K562 treated with DMSO at 1 percent for 48 hours (cell line): ENCODE data around the gene CPT1C. TPM values are rescaled to one million over a fixed set of nuclear protein-coding genes. Genes with fewer than 3 reads are reported as not detected.

ENCODE experiments used
- total RNA-seq: library from RNA; unstranded; fragments of 300-600 nt; gene quantifications from 2 replicates; pipeline ENCODE4 v1.2.3, GENCODE V29; 2022; ENCODE audit warnings: low replicate concordance; ENCODE audit errors: extremely low read depth

CPT1C gene
- total RNA-seq = not detected in 2 replicates

GRCh38 chr19:49690656-49691242, at the start of gene CPT1C:
CPT1C (plus strand) TSS chr19:49691116; CDS start chr19:49692253, 1,137 bp downstream.

GRCh38 chr19:49641688-49642491, 49.0 kb upstream of the CPT1C start, which contains the start of gene SCAF1:
SCAF1 (plus strand) TSS chr19:49642209; CDS start chr19:49645027, 2,818 bp downstream.

DNA sequence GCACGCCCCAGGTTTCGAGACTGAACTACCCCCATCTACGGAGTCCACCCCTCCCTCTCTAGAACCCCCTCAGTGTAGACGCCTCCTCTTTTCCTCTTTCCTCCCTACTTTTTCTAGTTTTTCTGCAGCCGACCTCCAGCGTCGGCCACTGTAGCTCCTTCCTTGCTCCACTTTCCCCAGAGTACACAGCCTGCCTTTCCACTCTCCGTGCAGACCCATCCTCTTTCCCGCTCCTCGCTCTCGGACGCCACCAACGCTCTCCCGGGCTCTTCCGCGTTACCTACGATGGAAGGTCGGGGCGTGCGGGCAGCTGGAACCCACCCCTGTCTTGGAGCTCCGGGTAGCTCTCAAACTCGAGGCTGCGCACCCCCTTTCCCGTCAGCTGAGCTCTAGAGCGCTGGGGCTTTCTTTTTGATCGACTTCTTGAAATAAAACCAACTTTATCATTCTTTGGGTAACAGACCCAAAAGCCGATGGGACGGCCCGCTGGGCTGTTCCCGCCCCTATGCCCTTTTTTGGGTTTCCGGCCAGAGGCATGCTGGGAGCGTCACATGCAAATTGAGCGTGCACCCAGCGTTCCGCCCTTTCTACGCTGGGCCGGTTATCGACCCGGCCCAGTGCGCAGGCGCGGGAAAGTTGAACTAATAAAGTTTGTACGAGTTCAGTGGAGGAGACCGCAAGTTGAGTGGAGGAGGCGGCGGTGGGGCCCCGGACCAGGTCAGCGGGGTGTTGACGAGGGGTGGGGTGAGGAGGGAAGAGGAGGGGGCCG, 25.4 kb upstream of the CPT1C start, which contains the start of the genes BCL2L12 and IRF3:
BCL2L12 (plus strand) TSS at position 583 of the 769 bp plus-strand sequence. CDS start 760 bp downstream, outside the sequence.
IRF3 (minus strand) TSS at position 507 of the 769 bp plus-strand sequence. CDS start 1,019 bp downstream, outside the sequence.

GRCh38 chr19:49677231-49677900, 13.6 kb upstream of the CPT1C start, which contains the start of gene PRMT1:
PRMT1 (plus strand) TSS chr19:49677271; CDS start chr19:49677281, 10 bp downstream.

DNA sequence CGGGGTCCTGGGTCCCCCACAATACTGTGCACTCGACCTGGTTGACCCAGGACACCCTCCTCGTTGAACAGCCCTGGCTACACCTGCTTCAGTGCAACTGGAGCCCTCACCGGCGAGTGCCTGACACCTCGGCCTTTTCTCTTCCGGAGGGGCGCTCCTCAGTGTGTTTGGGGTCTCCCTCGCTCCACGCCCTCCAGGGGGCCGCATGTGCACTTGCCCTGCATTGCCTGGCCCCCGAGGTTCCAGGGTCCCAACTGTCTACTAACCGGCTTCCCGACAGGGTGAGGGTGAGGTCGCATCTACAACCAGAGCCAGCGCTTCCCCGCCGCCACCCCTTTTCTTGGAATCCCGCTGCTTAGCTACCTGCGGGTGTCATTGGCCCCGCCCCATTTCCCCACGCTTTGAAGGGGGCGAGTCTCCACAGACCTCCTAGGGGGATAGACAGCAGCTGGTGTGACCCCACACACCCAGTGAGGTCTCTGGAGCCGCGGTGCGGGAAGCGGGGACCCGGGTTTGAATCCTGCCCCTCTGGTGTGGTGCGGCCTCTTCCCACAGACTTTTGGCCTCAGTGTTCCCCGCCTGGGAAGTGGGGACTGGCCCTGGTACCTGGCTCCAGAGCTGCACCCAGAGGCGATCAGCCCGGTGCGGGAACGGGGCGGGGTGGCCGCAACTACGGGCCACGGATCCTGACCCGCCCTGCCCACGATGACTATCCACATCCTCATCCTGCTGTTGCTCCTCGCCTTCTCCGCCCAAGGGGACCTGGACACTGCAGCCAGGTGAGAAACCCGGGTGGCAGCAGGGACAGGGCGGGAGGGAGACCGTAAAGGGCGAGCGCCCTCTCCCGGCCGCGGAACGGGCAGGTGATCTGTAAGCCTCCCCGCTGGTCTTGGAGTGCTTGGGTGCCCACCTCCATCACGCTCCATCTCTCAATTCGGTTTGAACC, 1.5 kb upstream of the CPT1C start, which contains the start of gene ADM5:
ADM5 (plus strand) TSS at position 462 of the 946 bp plus-strand sequence; CDS start at position 706, 244 bp downstream.

DNA sequence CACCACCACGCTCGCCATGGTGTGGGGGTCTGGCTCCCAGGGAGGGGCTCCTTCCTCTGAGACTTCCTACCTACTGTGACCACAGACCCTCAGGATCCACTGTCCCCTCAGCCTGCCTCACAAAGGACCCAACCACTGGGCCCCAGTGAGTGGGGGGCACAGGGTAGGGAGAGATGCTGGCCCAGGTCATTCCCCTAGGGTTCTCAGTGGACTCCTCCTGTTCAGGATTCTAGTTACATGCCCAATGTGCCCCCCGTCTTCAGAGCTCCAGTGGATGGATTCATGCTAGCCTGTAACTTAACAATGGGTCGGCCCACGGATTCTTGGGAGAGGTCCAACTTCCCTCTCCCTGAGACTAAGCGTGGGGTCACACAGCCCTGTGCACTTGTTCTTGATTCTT, 72.3 kb downstream of the CPT1C start, which contains the start of gene TSKS:
TSKS (minus strand) TSS at position 77 of the 400 bp plus-strand sequence; CDS start at position 18, 59 bp downstream.

Other genes starting within 250 kb of the CPT1C start
- gene SLC17A7, start 249.6 kb upstream of the CPT1C start, total RNA-seq = not detected in 2 replicates
- not detected in 2 replicates for gene PIH1D1, start 239.3 kb upstream of the CPT1C start, total RNA-seq
- not detected in 2 replicates for gene ALDH16A1, start 237.9 kb upstream of the CPT1C start, total RNA-seq
- gene FLT3LG, start 216.9 kb upstream of the CPT1C start, total RNA-seq = not detected in 2 replicates
- gene RPL13A, start 203.5 kb upstream of the CPT1C start, total RNA-seq = 3,760 and 3,772 TPM in 2 replicates
- gene RPS11, start 194.7 kb upstream of the CPT1C start, total RNA-seq = 2,330 TPM in 1 of 2 replicates, not detected in the other
- gene FCGRT, start 178.5 kb upstream of the CPT1C start, total RNA-seq = not detected in 2 replicates
- not detected in 2 replicates for gene RCN3, start 163.1 kb upstream of the CPT1C start, total RNA-seq
- gene NOSIP, start 110.6 kb upstream of the CPT1C start, total RNA-seq = 906 TPM in 1 of 2 replicates, not detected in the other
- gene PRRG2, start 109.8 kb upstream of the CPT1C start, total RNA-seq = not detected in 2 replicates
- not detected in 2 replicates for gene PRR12, start 99.9 kb upstream of the CPT1C start, total RNA-seq
- not detected in 2 replicates for gene RRAS, start 51.0 kb upstream of the CPT1C start, total RNA-seq
- gene SCAF1, start 48.9 kb upstream of the CPT1C start, total RNA-seq = not detected in 2 replicates
- not detected in 2 replicates for gene IRF3, start 25.3 kb upstream of the CPT1C start, total RNA-seq
- not detected in 2 replicates for gene BCL2L12, start 25.2 kb upstream of the CPT1C start, total RNA-seq
- gene PRMT1, start 13.8 kb upstream of the CPT1C start, total RNA-seq = not detected in 2 replicates
- not detected in 2 replicates for gene ADM5, start 1.5 kb upstream of the CPT1C start, total RNA-seq
- gene TSKS, start 72.2 kb downstream of the CPT1C start, total RNA-seq = not detected in 2 replicates
- gene AP2A1, start 75.9 kb downstream of the CPT1C start, total RNA-seq = 113 TPM in 1 of 2 replicates, not detected in the other
- gene FUZ, start 122.2 kb downstream of the CPT1C start, total RNA-seq = not detected in 2 replicates
- gene MED25, start 127.2 kb downstream of the CPT1C start, total RNA-seq = not detected in 2 replicates
- gene PTOV1, start 160.0 kb downstream of the CPT1C start, total RNA-seq = not detected in 2 replicates
- not detected in 2 replicates for gene PNKP, start 176.5 kb downstream of the CPT1C start, total RNA-seq
- gene AKT1S1, start 186.2 kb downstream of the CPT1C start, total RNA-seq = not detected in 2 replicates
- not detected in 2 replicates for gene TBC1D17, start 186.6 kb downstream of the CPT1C start, total RNA-seq
- gene IL4I1, start 205.8 kb downstream of the CPT1C start, total RNA-seq = not detected in 2 replicates
- 1,304 TPM in 1 of 2 replicates, not detected in the other for gene ATF5, start 238.1 kb downstream of the CPT1C start, total RNA-seq
- not detected in 2 replicates for gene NUP62, start 238.4 kb downstream of the CPT1C start, total RNA-seq